Endothelial cell of umbilical vein (primary cell): ENCODE data around the gene ULK4. TPM values are rescaled to one million over a fixed set of nuclear protein-coding genes. Genes with fewer than 3 reads are reported as not detected.

Source experiments
- BruUV-seq: library from RNA; stranded (reverse); fragments of 400-500 nt; replicated peaks from 2 replicates; lab custom pipeline; 2021; lab: Mats Ljungman, UMichigan
- CTCF ChIA-PET: fragments of 300-600, 350-600 bp; sonication (Branson Sonifier 250); formaldehyde crosslinking; loops from one replicate; lab custom pipeline; 2021; ENCODE audit warnings: antibody characterized with exemption, inconsistent platforms; lab: Charles Lee
- POLR2A ChIA-PET: fragments of 300-600, 350-600 bp; sonication (Branson Sonifier 250); formaldehyde crosslinking; loops from one replicate; lab custom pipeline; 2021; ENCODE audit warnings: antibody characterized with exemption, inconsistent platforms; lab: Charles Lee
- DNase-seq: peaks from one replicate; pipeline ENCODE4 v3.0.0-alpha.2; 2011; ENCODE audit warnings: low read depth, low spot score
- FAIRE-seq: peaks from 2 replicates; lab custom pipeline; 2011; peaks lifted over from hg19 to GRCh38; lab: Jason Lieb, UNC
- H2AFZ ChIP-seq: 2 replicates; pipeline ENCODE4 v1.6.0; 2012; ENCODE audit warnings: low read depth, low read length, control low read depth, inconsistent platforms
- H3K27ac ChIP-seq: 2 replicates; pipeline ENCODE4 v1.5.1; 2011; ENCODE audit warnings: low read depth, mild to moderate bottlenecking, control low read depth, low read length, moderate library complexity; ENCODE audit not compliant: insufficient read depth
- H3K27me3 ChIP-seq, 2 experiments: 2 replicates each; pipeline versions ENCODE4 v1.6.0 to v1.6.1; 2011; ENCODE audit warnings: low read length in 2 of 2, mixed read lengths in 1 of 2; ENCODE audit not compliant: control insufficient read depth in 2 of 2, insufficient read depth in 2 of 2
- H3K36me3 ChIP-seq, 2 experiments: 2 replicates in 1 of 2; 3 replicates in 1 of 2; pipeline ENCODE4 v1.5.1; 2011; ENCODE audit warnings: low read length in 2 of 2, mild to moderate bottlenecking in 1 of 2, moderate library complexity in 1 of 2; ENCODE audit not compliant: control insufficient read depth in 2 of 2, insufficient read depth in 2 of 2; ENCODE audit errors: extremely low read depth in 1 of 2
- H3K4me1 ChIP-seq: 3 replicates; pipeline ENCODE4 v1.5.1; 2011; ENCODE audit warnings: mild to moderate bottlenecking, low read length; ENCODE audit not compliant: control insufficient read depth, insufficient read depth; ENCODE audit errors: extremely low read depth
- H3K4me2 ChIP-seq: 2 replicates; pipeline ENCODE4 v1.6.1; 2011; ENCODE audit warnings: low read length, control low read depth, mixed read lengths; ENCODE audit not compliant: insufficient read depth
- H3K4me3 ChIP-seq, 3 experiments: fragments of 200-600 bp in 1 of 3; sonication (generic), shearing (Covaris generic) in 1 of 3; replicated peaks in 1 of 3; 2 replicates each; pipeline ENCODE4 v1.5.1; 2011 to 2016; ENCODE audit warnings: control low read depth in 3 of 3, low read length in 3 of 3, mild to moderate bottlenecking in 2 of 3, inconsistent platforms in 1 of 3, low read depth in 1 of 3, moderate library complexity in 1 of 3; ENCODE audit not compliant: insufficient read depth in 1 of 3
- H3K79me2 ChIP-seq: 2 replicates; pipeline ENCODE4 v1.6.0; 2012; ENCODE audit warnings: low read length, inconsistent platforms; ENCODE audit not compliant: control insufficient read depth, insufficient read depth
- H3K9ac ChIP-seq: replicated peaks from 2 replicates; pipeline ENCODE3; 2011; ENCODE audit warnings: low read length, control low read depth; ENCODE audit not compliant: insufficient read depth; ENCODE audit errors: extremely low read depth
- H3K9me1 ChIP-seq: replicated peaks from 3 replicates; pipeline ENCODE4 v1.6.0; 2011; ENCODE audit warnings: mild to moderate bottlenecking, low read length; ENCODE audit not compliant: control insufficient read depth, insufficient read depth; ENCODE audit errors: extremely low read depth
- H3K9me3 ChIP-seq: replicated peaks from 2 replicates; pipeline ENCODE4 v1.5.1; 2012; ENCODE audit warnings: low read length, inconsistent platforms; ENCODE audit not compliant: control insufficient read depth, insufficient read depth
- H4K20me1 ChIP-seq: replicated peaks from 2 replicates; pipeline ENCODE3; 2011; ENCODE audit warnings: mild to moderate bottlenecking, low read length; ENCODE audit not compliant: control insufficient read depth, insufficient read depth; ENCODE audit errors: extremely low read depth
- GATA2 ChIP-seq: IDR thresholded peaks from 2 replicates; pipeline ENCODE4 v1.7.0; 2011; ENCODE audit warnings: low read depth, mild to moderate bottlenecking, moderate library complexity, mixed read lengths, low read length; ENCODE audit not compliant: insufficient read length, insufficient read depth
- MYC ChIP-seq: IDR thresholded peaks from one replicate; pipeline ENCODE4 v1.6.1; 2011; ENCODE audit warnings: mild to moderate bottlenecking, low read depth, low read length
- POLR2AphosphoS5 ChIP-seq: IDR thresholded peaks from 2 replicates; pipeline ENCODE4 v1.6.1; 2012; ENCODE audit warnings: low read depth, mild to moderate bottlenecking, control low read depth, low read length, moderate library complexity; ENCODE audit not compliant: insufficient read depth
- dilution Hi-C: fragments of 300-500 bp; cut with MboI; formaldehyde crosslinking; loops from one replicate; pipeline ENCODE4 v1.15.0; 2019; ENCODE audit warnings: low sequenced_read_pairs; ENCODE audit not compliant: extremely low pct_ligation_motif_present
- intact Hi-C: fragments of 100-400 bp; cut with micrococcal nuclease; formaldehyde crosslinking; loops from one replicate; pipeline ENCODE4 v1.10.0; 2022
- polyA plus RNA-seq, 4 experiments: library from polyadenylated mRNA; depleted of rRNA in 3 of 4; stranded (reverse) in 3 of 4; unstranded in 1 of 4; fragments of >200 nt; gene quantifications; 2 replicates each; pipeline versions ENCODE4 v1.2.1 to v1.2.3, GENCODE V29; 2011 to 2012; ENCODE audit warnings: missing spikeins in 1 of 4
- total RNA-seq: library from RNA; stranded (reverse); gene quantifications from 2 replicates; pipeline ENCODE4 v1.2.3, GENCODE V29; 2021

Gene ULK4
- total and polyA plus RNA-seq, 2 donors (not counting 3 experiments of a cell fraction or from before 2014, with no cell fraction given): 3.3 to 16.0 TPM

DNA sequence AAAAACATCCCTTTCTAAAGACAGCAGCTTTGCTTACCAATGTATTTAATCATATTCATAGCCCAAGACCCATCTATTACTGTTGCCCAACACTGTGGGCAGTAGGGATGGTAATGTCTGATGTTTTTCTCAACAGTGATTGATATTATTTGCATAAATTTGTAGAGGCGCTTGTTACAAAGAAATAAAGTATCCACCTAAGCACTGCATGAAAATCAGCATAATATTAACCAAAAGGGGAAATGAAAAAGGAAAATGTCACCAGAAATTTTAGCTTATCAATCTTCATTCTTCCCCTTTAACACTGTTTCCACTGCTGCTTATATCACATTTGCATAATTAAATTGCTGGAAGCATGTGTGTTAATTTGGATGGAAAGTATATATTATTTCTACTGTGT, 622.1 kb downstream of the ULK4 start:
- no peak overlapping the region for H3K4me2 ChIP-seq
- no peaks in the 10 kb centered on the region for H3K4me1 ChIP-seq
- CTCF ChIA-PET: no interaction called here
- intact Hi-C loops: no loop called here
- H3K27me3 ChIP-seq: no peaks in the 10 kb centered on the region
- no peak overlapping the region for H3K9ac ChIP-seq
- H3K79me2 ChIP-seq: no peaks in the 10 kb centered on the region
- no TSS peak for BruUV-seq
- no peaks in the 10 kb centered on the region for H4K20me1 ChIP-seq
- H3K9me1 ChIP-seq: no peaks in the 10 kb centered on the region
- H3K27ac ChIP-seq: no peak overlapping the region
- H3K4me3 ChIP-seq: no peak overlapping the region
- TF ChIP-seq GATA2 (no peak), POLR2AphosphoS5 (no peak)
- no peaks in the 10 kb centered on the region for H3K9me3 ChIP-seq
- POLR2A ChIA-PET: no interaction called here
- H3K36me3 ChIP-seq: no peaks in the 10 kb centered on the region
- no peak for FAIRE-seq
- DNase-seq: no peak
- dilution Hi-C loops: no loop called here
- no peak overlapping the region for H2AFZ ChIP-seq

DNA sequence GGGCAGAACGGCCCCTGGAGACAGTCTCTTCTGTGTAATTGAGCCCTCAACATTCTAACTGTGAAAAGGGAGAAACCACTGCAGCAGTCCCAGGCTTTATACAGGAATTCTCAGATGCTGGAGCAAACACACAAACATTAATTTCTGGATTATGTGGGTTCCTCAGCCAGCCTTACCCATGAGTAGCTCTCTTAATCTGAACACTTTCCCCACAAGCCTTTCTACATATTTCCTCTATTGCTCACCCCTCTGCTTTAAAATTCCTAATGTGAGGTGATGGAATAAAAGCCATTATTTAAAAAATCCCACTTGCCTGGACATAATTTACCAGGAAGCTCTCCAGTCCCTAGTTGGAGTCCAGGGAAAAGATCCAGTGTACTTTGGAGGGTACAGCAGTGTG, 623.6 kb downstream of the ULK4 start:
- Histone ChIP-seq H4K20me1 (no peaks in the 10 kb centered on the region), H3K4me3 (no peak overlapping the region), H3K27me3 (no peaks in the 10 kb centered on the region), H3K9me3 (no peaks in the 10 kb centered on the region), H3K79me2 (no peaks in the 10 kb centered on the region), H3K27ac (no peak overlapping the region), H3K4me1 (no peaks in the 10 kb centered on the region), H3K4me2 (no peak overlapping the region), H3K9ac (no peak overlapping the region), H3K36me3 (no peaks in the 10 kb centered on the region), H3K9me1 (no peaks in the 10 kb centered on the region), H2AFZ (no peak overlapping the region)
- DNase-seq: no peak
- no peak for TF ChIP-seq MYC
- POLR2A ChIA-PET: no interaction called here
- FAIRE-seq: no peak
- no TSS peak for BruUV-seq
- intact Hi-C loops: no loop called here
- dilution Hi-C loops: no loop called here
- CTCF ChIA-PET: interaction anchor here (1.4 kb wide), 1 partner anchor 9 kb away, joined by 3 read pairs; no protein-coding TSS in a partner anchor
